ENCODE measurements around the gene MARCO.

Gene MARCO

GRCh38 chr2:118965737-118966136, 23.7 kb downstream of the MARCO start:
- Histone ChIP-seq H3K4me3 (ENCODE audit: low read length) (no peak overlapping the region), H3K27me3 (ENCODE audit: control insufficient read depth, insufficient read depth, low read length) (no peaks in the 10 kb centered on the region), H3K4me1 (ENCODE audit: control insufficient read depth, insufficient read depth, low read length) (no peaks in the 10 kb centered on the region; the same call in 1 of the 2 replicates), H3K9me3 (ENCODE audit: control insufficient read depth, insufficient read depth, low read length) (no peaks in the 10 kb centered on the region), H3K36me3 (ENCODE audit: control insufficient read depth, insufficient read depth, low read length) (no peaks in the 10 kb centered on the region), H3K27ac (ENCODE audit: low read length) (no peak overlapping the region)
- DNase-seq (ENCODE audit: low read depth, low spot score): no peak
- no CpG with 5 or more reads among the region's 3 CpGs for WGBS (ENCODE audit: insufficient coverage, insufficient read length)

- Histone ChIP-seq H3K4me3 (ENCODE audit: low read length) (no peak overlapping the region), H3K9me3 (ENCODE audit: control insufficient read depth, insufficient read depth, low read length) (no peaks in the 10 kb centered on the region), H3K4me1 (ENCODE audit: control insufficient read depth, insufficient read depth, low read length) (no peaks in the 10 kb centered on the region; the same call in 1 of the 2 replicates), H3K27ac (ENCODE audit: low read length) (no peak overlapping the region), H3K27me3 (ENCODE audit: control insufficient read depth, insufficient read depth, low read length) (no peaks in the 10 kb centered on the region), H3K36me3 (ENCODE audit: control insufficient read depth, insufficient read depth, low read length) (no peaks in the 10 kb centered on the region)
- WGBS (ENCODE audit: insufficient coverage, insufficient read length): no CpG with 5 or more reads among the region's 6 CpGs
- no peak for DNase-seq (ENCODE audit: low read depth, low spot score)
Measured at GRCh38 chr2:118967124-118967880, 25.3 kb downstream of the MARCO start.

GRCh38 chr2:118968042-118968441, 26.0 kb downstream of the MARCO start:
- Histone ChIP-seq H3K9me3 (ENCODE audit: control insufficient read depth, insufficient read depth, low read length) (no peaks in the 10 kb centered on the region), H3K4me1 (ENCODE audit: control insufficient read depth, insufficient read depth, low read length) (no peaks in the 10 kb centered on the region; the same call in 1 of the 2 replicates), H3K4me3 (ENCODE audit: low read length) (no peak overlapping the region), H3K27ac (ENCODE audit: low read length) (no peak overlapping the region), H3K27me3 (ENCODE audit: control insufficient read depth, insufficient read depth, low read length) (no peaks in the 10 kb centered on the region), H3K36me3 (ENCODE audit: control insufficient read depth, insufficient read depth, low read length) (no peaks in the 10 kb centered on the region)
- no peak for DNase-seq (ENCODE audit: low read depth, low spot score)
- no CpG with 5 or more reads among the region's 3 CpGs for WGBS (ENCODE audit: insufficient coverage, insufficient read length)

DNA sequence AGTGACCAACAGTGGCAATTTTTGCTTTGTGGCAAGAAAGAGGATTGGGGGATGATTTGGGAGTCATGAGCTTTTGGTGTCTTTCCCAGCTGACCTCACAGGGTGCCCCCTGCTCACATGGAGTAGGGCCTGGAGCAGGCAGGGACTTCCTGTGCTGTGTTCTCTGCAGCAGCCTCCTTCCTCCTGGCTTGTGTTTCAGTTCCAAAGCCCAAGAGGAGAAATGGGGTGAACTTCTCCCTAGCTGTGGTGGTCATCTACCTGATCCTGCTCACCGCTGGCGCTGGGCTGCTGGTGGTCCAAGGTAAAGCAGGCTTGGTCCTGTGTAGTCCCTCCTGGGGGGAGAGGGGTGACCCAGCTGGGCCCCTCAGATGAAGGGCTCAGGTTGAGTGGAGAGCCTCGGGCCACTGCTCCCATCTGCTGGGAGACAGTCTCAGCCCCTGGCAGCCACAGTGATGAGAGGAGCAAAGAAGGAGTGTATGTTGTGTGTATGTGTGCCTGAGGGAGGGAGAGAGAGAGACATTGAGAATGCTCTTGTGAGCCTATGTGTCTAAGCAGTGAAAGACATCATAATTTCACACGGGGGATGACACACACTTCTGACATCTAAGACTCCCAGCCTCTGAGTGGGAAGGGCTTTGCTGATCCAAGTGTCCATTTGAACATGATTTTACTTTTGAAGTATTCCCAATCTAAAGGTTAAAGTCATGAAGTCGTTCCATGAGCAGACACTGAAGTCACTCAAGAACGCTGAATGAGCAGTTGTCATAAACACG, 27.2 kb downstream of the MARCO start:
- no peak overlapping the region for H3K27ac ChIP-seq (ENCODE audit: low read length)
- no peaks in the 10 kb centered on the region; the same call in 1 of the 2 replicates for H3K4me1 ChIP-seq (ENCODE audit: control insufficient read depth, insufficient read depth, low read length)
- WGBS (ENCODE audit: insufficient coverage, insufficient read length): no CpG with 5 or more reads among the region's 7 CpGs
- no peak overlapping the region for H3K4me3 ChIP-seq (ENCODE audit: low read length)
- H3K36me3 ChIP-seq (ENCODE audit: control insufficient read depth, insufficient read depth, low read length): no peaks in the 10 kb centered on the region
- DNase-seq (ENCODE audit: low read depth, low spot score): no peak
- no peaks in the 10 kb centered on the region for H3K27me3 ChIP-seq (ENCODE audit: control insufficient read depth, insufficient read depth, low read length)
- H3K9me3 ChIP-seq (ENCODE audit: control insufficient read depth, insufficient read depth, low read length): no peaks in the 10 kb centered on the region

DNA sequence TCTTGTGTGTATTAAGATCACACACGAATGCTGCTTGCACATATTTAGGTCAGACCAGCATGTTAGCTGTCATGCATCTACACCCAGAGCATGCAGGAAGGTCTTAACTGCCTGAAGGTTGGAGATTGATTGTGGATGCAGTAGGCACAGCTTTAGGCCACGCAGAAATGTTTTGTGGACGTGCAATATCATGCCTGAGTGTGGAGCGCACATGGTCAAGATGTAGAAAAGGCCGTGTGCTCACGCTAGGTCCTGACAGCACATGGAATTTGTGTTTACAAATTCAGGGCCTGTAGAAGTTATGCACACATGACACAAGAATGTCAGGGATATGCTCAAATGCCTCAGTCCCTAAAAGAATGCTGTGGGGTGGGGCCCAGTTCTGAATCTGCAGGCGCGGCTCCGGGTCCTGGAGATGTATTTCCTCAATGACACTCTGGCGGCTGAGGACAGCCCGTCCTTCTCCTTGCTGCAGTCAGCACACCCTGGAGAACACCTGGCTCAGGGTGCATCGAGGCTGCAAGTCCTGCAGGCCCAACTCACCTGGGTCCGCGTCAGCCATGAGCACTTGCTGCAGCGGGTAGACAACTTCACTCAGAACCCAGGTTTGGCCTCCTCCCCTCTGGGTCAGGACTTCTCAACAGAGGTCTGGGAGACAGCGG, 27.9 kb downstream of the MARCO start:
- WGBS (ENCODE audit: insufficient coverage, insufficient read length): no CpG with 5 or more reads among the region's 16 CpGs
- Histone ChIP-seq H3K27ac (ENCODE audit: low read length) (no peak overlapping the region), H3K4me3 (ENCODE audit: low read length) (no peak overlapping the region), H3K36me3 (ENCODE audit: control insufficient read depth, insufficient read depth, low read length) (no peaks in the 10 kb centered on the region), H3K4me1 (ENCODE audit: control insufficient read depth, insufficient read depth, low read length) (no peaks in the 10 kb centered on the region; the same call in 1 of the 2 replicates), H3K9me3 (ENCODE audit: control insufficient read depth, insufficient read depth, low read length) (no peaks in the 10 kb centered on the region), H3K27me3 (ENCODE audit: control insufficient read depth, insufficient read depth, low read length) (no peaks in the 10 kb centered on the region)
- no peak for DNase-seq (ENCODE audit: low read depth, low spot score)

DNA sequence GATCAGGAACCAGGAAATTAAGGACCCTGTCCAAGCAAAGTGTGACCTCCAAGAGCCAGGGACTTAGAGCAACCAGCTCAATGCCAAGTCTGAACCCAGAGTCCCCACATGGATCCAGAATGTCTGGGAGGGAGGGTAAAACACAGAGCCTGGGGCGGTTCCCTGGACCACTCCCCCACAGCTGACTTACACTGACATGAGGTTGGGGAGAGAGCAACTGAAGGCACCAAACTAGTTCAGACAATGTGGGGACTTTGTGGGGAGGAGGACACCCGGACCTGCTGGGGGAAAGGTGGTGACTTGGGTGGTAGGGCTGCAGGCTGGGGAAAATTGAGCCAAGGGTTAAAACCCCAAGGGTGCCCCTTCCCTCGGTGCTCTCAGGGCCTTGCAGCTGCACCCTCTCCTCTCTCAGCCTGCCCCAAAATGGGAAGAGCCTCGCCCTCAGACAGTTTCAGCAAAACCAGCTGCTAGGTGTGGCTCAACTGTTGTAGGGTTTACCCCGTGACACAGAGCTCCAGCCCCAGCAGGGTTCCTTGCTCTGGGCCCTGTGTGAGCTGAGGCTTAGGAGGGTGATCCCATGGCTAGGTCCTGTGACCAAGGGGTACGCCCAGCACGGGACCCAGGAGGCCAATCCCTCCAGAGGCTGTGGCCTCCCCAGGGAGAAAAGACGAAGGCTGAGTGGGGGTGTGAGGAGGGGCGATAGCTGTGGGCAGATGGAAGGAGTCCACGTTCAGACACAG, 28.6 kb downstream of the MARCO start:
- Histone ChIP-seq H3K4me1 (ENCODE audit: control insufficient read depth, insufficient read depth, low read length) (no peaks in the 10 kb centered on the region; the same call in 1 of the 2 replicates), H3K4me3 (ENCODE audit: low read length) (no peak overlapping the region), H3K9me3 (ENCODE audit: control insufficient read depth, insufficient read depth, low read length) (no peaks in the 10 kb centered on the region), H3K27me3 (ENCODE audit: control insufficient read depth, insufficient read depth, low read length) (no peaks in the 10 kb centered on the region), H3K36me3 (ENCODE audit: control insufficient read depth, insufficient read depth, low read length) (no peaks in the 10 kb centered on the region), H3K27ac (ENCODE audit: low read length) (no peak overlapping the region)
- no CpG with 5 or more reads among the region's 10 CpGs for WGBS (ENCODE audit: insufficient coverage, insufficient read length)
- DNase-seq (ENCODE audit: low read depth, low spot score): no peak

DNA sequence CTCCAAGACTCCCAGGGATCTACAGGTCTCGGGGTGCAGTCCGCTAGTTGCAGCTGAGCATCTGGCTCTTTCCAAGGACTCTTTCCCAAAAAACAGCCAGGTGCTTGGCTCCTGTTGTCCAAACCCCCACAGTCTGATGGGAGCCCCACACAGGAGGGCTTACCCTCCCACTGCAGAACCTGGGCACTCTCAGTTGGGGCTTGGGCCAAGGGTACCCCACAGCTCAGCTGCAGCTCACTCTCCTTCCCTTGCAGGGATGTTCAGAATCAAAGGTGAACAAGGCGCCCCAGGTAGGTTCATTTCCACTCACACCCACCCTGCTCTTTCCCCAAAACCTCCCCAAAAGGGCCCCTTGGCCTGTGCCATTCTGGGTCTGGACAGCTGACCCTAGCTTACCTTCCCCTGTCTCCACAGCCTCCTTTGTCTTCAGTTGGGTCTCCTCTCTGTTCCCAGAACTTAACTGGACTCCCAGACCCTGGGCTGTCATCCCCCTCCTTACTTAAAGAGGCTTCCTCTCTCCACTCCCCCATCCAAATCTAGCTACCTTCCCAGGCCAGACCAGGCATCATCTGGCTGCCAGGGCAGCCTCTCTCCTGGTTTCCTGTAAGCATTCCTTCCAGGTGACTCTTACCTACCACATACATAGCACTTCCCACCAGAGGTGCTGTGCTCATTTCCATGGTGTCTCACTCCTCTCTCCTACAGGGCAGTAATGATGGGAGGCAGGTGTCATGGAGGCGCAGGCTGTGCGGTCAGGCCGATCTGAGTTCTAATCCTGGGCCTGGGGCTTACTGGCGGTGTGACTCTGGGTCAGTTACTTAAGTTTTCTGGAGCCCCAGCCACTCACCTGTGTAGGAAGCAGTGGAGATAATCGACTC, 29.5 kb downstream of the MARCO start:
- no peak for DNase-seq (ENCODE audit: low read depth, low spot score)
- H3K4me1 ChIP-seq (ENCODE audit: control insufficient read depth, insufficient read depth, low read length): no peaks in the 10 kb centered on the region; the same call in 1 of the 2 replicates

GRCh38 chr2:118973542-118973951, 31.6 kb downstream of the MARCO start:
- H3K36me3 ChIP-seq (ENCODE audit: control insufficient read depth, insufficient read depth, low read length): no peaks in the 10 kb centered on the region
- WGBS (ENCODE audit: insufficient coverage, insufficient read length): no CpG with 5 or more reads among the region's 4 CpGs
- no peak for DNase-seq (ENCODE audit: low read depth, low spot score)
- H3K9me3 ChIP-seq (ENCODE audit: control insufficient read depth, insufficient read depth, low read length): no peaks in the 10 kb centered on the region
- H3K4me3 ChIP-seq (ENCODE audit: low read length): no peak overlapping the region
- no peak overlapping the region for H3K27ac ChIP-seq (ENCODE audit: low read length)
- H3K27me3 ChIP-seq (ENCODE audit: control insufficient read depth, insufficient read depth, low read length): peaks cover 1% of the 10 kb centered on the region; the same call in 1 of the 2 replicates
- no peaks in the 10 kb centered on the region for H3K4me1 ChIP-seq (ENCODE audit: control insufficient read depth, insufficient read depth, low read length)

More for the DNA sequence above, 29.5 kb downstream of the MARCO start:
- no peak overlapping the region for H3K27ac ChIP-seq (ENCODE audit: low read length)
- no peak overlapping the region for H3K4me3 ChIP-seq (ENCODE audit: low read length)
- no peaks in the 10 kb centered on the region for H3K36me3 ChIP-seq (ENCODE audit: control insufficient read depth, insufficient read depth, low read length)
- whole genome bisulfite sequencing (ENCODE audit: insufficient coverage, insufficient read length): no CpG with 5 or more reads among the region's 8 CpGs
- no peaks in the 10 kb centered on the region for H3K9me3 ChIP-seq (ENCODE audit: control insufficient read depth, insufficient read depth, low read length)
- peaks cover 1% of the 10 kb centered on the region; the same call in 1 of the 2 replicates for H3K27me3 ChIP-seq (ENCODE audit: control insufficient read depth, insufficient read depth, low read length)

GRCh38 chr2:118974103-118974993, 32.4 kb downstream of the MARCO start:
- H3K27ac ChIP-seq (ENCODE audit: low read length): no peak overlapping the region
- no peaks in the 10 kb centered on the region for H3K36me3 ChIP-seq (ENCODE audit: control insufficient read depth, insufficient read depth, low read length)
- no peaks in the 10 kb centered on the region for H3K4me1 ChIP-seq (ENCODE audit: control insufficient read depth, insufficient read depth, low read length)
- no peak overlapping the region for H3K4me3 ChIP-seq (ENCODE audit: low read length)
- WGBS (ENCODE audit: insufficient coverage, insufficient read length): no CpG with 5 or more reads among the region's 13 CpGs
- H3K9me3 ChIP-seq (ENCODE audit: control insufficient read depth, insufficient read depth, low read length): no peaks in the 10 kb centered on the region
- H3K27me3 ChIP-seq (ENCODE audit: control insufficient read depth, insufficient read depth, low read length): peaks cover 1% of the 10 kb centered on the region; the same call in 1 of the 2 replicates
- no peak for DNase-seq (ENCODE audit: low read depth, low spot score)

Measured in iPS DF 6.9 (cell line).